ENCODE data around the gene ASS1. TPM values are rescaled to one million over a fixed set of nuclear protein-coding genes. Genes with fewer than 3 reads are reported as not detected.

ASS1 gene
- total RNA-seq, 4 donors from 2014 or later: 78.4 to 156 (median 105) TPM

- H3K4me1 ChIP-seq: no peaks in the 10 kb centered on the region
- H3K36me3 ChIP-seq: no peaks in the 10 kb centered on the region
- no peaks in the 10 kb centered on the region for H3K9me3 ChIP-seq
- H3K4me3 ChIP-seq: no peak overlapping the region
- TF ChIP-seq POLR2A (IDR thresholded peaks at IDR 0.05): no peak
- TF ChIP-seq, protein P1, sequence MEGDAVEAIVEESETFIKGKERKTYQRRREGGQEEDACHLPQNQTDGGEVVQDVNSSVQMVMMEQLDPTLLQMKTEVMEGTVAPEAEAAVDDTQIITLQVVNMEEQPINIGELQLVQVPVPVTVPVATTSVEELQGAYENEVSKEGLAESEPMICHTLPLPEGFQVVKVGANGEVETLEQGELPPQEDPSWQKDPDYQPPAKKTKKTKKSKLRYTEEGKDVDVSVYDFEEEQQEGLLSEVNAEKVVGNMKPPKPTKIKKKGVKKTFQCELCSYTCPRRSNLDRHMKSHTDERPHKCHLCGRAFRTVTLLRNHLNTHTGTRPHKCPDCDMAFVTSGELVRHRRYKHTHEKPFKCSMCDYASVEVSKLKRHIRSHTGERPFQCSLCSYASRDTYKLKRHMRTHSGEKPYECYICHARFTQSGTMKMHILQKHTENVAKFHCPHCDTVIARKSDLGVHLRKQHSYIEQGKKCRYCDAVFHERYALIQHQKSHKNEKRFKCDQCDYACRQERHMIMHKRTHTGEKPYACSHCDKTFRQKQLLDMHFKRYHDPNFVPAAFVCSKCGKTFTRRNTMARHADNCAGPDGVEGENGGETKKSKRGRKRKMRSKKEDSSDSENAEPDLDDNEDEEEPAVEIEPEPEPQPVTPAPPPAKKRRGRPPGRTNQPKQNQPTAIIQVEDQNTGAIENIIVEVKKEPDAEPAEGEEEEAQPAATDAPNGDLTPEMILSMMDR (IDR thresholded peaks at IDR 0.05): no peak
- H3K27me3 ChIP-seq: no peaks in the 10 kb centered on the region
- H3K27ac ChIP-seq: no peak overlapping the region
- DNase-seq: no peak
- intact Hi-C loops (cut with DNase I; ENCODE audit: low total_unique reads): no loop called here
These were observed 41.3 kb downstream of the ASS1 start for GRCh38 chr9:130486103-130486502.

DNA sequence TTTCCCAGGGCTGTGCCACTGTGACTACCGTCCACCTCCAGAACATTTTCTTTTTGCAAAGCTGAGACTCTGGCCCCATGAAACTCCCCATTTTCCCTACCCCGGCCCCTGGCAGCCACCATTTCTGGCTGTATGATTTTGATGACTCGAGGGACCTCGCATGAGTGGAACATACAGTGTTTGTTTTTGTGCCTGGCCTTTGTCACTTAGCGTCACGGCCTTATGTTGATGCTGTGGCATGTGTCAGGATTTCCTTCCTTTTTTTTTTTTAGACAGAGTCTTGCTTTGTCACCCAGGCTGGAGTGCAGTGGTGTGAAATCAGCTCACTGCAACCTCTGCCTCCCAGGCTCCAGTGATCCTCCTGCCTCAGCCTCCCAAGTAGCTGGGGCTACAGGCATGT, 42.7 kb downstream of the ASS1 start:
- intact Hi-C loops (cut with DNase I; ENCODE audit: low total_unique reads): no loop called here
- DNase-seq: no peak
- no peak for TF ChIP-seq POLR2A (IDR thresholded peaks at IDR 0.05)
- TF ChIP-seq, protein P1 (IDR thresholded peaks at IDR 0.05): no peak
- H3K9me3 ChIP-seq: no peaks in the 10 kb centered on the region
- no peaks in the 10 kb centered on the region for H3K27me3 ChIP-seq
- H3K27ac ChIP-seq: no peak overlapping the region
- no peak overlapping the region for H3K4me3 ChIP-seq
- no peaks in the 10 kb centered on the region for H3K4me1 ChIP-seq
- no peaks in the 10 kb centered on the region for H3K36me3 ChIP-seq

DNA sequence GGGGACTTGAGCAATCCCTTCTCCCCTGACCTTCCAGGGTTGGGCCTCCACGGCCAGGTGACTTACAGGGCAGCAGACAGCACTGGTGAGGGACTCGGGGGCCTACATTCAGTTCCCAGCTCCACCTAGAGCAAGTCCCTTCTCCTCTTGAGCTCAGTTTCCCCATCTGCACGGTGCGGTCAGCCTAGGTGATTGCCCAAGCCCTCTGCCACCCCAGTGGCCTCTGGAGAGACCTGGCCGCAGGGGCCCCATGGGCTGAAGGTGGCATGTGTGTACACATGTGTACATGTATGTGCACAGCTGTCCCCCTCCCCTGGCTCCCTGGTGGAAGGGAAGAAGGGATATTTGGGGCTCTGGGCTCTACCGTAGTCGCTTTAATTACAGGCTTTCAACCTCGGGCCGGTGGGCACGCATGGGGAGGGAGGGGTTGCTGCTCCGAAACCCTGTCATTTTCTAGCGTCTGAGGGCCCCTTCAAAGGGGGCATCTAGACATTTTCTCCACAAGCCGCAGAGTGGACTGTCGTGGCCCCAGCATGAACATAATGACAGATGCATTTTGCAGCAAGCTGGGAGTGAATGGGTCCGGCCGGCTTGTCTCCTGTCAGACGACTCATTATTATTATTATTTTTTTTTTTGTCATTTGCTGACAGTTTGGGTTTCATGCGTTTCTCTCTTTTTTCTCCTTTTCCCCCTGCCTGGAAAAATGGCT, 44.0 kb downstream of the ASS1 start:
- no peak overlapping the region for H3K27ac ChIP-seq
- H3K27me3 ChIP-seq: no peaks in the 10 kb centered on the region
- H3K9me3 ChIP-seq: no peaks in the 10 kb centered on the region
- intact Hi-C loops (cut with DNase I; ENCODE audit: low total_unique reads): no loop called here
- H3K4me3 ChIP-seq: no peak overlapping the region
- TF ChIP-seq POLR2A (IDR thresholded peaks at IDR 0.05): no peak
- TF ChIP-seq, protein P1 (IDR thresholded peaks at IDR 0.05): no peak
- H3K4me1 ChIP-seq: no peaks in the 10 kb centered on the region
- no peak for DNase-seq
- no peaks in the 10 kb centered on the region for H3K36me3 ChIP-seq

DNA sequence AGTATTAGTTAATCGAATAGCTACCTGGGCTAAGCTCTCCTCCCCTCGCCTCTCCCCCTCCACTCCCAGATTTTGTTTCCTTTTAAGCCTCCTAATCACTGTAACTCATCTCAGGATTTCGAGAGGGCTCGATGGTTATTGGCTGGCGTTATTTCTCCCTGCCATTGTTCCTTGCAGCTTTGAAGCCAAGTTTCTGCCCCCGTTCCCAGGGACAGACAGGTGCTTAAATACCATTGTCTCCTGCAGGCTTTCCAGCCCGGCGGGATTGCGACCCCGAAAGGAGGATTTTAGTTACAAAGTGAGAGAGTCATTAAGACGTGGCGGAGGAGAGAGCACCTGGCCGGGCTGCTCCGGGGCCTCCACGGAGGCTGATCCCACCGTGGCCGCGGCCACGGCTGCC, 46.2 kb downstream of the ASS1 start:
- Histone ChIP-seq H3K4me1 (no peaks in the 10 kb centered on the region), H3K27me3 (no peaks in the 10 kb centered on the region), H3K36me3 (no peaks in the 10 kb centered on the region), H3K27ac (no peak overlapping the region), H3K9me3 (no peaks in the 10 kb centered on the region), H3K4me3 (no peak overlapping the region)
- no peak for DNase-seq
- intact Hi-C loops (cut with DNase I; ENCODE audit: low total_unique reads): no loop called here
- no peak for TF ChIP-seq POLR2A (IDR thresholded peaks at IDR 0.05)
- TF ChIP-seq, protein P1 (IDR thresholded peaks at IDR 0.05): no peak

DNA sequence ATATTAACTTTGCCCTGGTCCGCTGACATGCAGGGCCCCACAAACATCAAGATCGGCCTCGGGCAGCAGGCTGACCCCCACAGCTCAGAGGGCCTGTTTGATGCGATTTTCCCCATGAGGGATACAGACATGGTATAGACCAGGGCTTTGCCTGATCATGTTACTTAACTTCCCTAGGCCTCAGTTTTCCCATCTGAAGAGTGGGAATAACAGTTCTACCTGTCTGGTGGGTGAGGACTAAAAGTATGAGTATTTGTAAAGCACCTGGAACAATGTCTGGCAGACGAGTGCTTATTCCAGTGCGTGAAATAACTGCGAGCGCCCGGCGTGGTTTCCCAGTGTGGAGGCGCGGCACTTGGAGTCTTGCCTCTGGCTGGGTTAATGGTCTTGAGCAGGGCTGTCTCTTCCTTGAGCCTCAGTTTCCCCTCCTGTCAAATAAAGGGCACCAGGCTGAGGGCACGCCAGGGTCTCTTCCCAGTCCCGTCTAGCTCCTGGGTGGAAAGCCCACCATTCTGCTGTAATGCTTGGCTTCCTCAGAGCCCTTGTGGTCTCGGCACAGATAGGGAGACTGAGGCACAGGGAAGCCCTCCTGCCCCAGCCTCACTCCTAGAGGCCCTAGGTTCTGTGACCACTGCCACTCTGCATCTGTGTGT, 47.2 kb downstream of the ASS1 start:
- H3K36me3 ChIP-seq: no peaks in the 10 kb centered on the region
- H3K9me3 ChIP-seq: no peaks in the 10 kb centered on the region
- H3K27me3 ChIP-seq: no peaks in the 10 kb centered on the region
- intact Hi-C loops (cut with DNase I; ENCODE audit: low total_unique reads): no loop called here
- no peak for TF ChIP-seq POLR2A (IDR thresholded peaks at IDR 0.05)
- TF ChIP-seq, protein P1 (IDR thresholded peaks at IDR 0.05): no peak
- no peak for DNase-seq
- no peak overlapping the region for H3K27ac ChIP-seq
- H3K4me3 ChIP-seq: no peak overlapping the region
- H3K4me1 ChIP-seq: no peaks in the 10 kb centered on the region

All from uterus (tissue), 4 donors.